Fibroblast of lung (primary cell): ENCODE data around the gene CNNM3.

ENCODE experiments used
- CTCF ChIP-seq, 2 donors: IDR thresholded peaks in 1 of 2; conservative IDR thresholded peaks in 1 of 2; 1 replicate in 1 of 2; 2 replicates in 1 of 2; pipeline ENCODE4 v1.5.1; 2011 to 2012; ENCODE audit warnings: low read length in 2 of 2, control low read depth in 1 of 2, inconsistent platforms in 1 of 2, low read depth in 1 of 2, mild to moderate bottlenecking in 1 of 2
- EZH2 ChIP-seq: IDR thresholded peaks from 2 replicates; pipeline ENCODE4 v1.5.1; 2012; ENCODE audit warnings: low read length, control low read depth, mild to moderate bottlenecking; ENCODE audit errors: missing control alignments

GRCh38 chr2:96772903-96773671, 43.0 kb upstream of the CNNM3 start:
- no peak for TF ChIP-seq EZH2
- TF ChIP-seq CTCF (conservative IDR thresholded peaks at IDR 0.05 in 1 of 2, IDR thresholded peaks at IDR 0.05 in 1 of 2; ENCODE audit: low read depth in 1 of 2, low read length in 2 of 2): no peak
